Measurements from ENCODE around the gene PTGDS.

The PTGDS gene

DNA sequence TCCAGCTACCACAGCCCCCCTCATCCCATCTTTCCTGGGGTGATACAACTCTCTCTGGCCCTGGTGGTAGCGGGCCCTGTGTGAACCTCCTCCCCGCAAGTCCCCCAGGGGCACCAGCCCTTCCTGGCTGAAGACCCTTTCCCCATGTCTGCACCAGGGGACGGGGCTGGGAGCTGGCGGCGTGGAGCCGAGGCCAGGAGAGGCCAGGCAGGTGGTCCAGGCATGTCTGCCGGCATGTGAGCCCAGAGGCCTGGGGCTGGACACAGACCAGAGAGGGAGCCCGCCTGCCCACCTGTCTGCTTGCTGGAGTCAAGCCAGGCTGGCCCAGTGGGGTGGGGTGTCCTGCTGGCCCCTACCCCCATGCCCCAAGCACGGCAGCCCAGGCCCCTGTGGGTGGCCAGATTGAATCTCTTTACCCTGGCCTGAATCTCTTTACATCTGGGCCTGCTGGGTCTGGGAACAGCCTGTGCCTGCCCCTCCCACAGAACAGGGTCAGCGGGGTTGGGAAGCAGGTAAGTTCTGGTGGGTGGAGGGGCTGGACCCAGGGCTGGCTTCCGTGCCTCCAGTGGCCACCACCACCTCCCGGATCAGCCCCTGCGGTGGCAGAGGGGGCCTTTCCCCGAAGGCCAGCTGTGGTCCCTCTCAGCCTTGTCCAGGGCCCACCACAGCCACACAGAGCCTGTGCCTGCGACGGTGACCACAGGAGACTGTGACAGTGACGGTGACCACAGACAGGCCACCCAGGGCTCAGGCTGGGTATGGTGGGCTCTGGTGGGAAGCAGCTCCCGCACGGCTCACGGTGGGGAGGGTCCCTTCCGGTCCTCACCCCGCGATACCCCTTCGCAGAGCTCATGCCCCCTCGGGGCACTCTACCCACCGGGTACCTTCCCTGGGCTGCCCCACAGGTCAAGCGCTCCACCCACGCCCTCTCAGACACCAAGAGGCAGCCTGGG is 18.1 kb upstream of the PTGDS start:
- FAIRE-seq = no peak

GRCh38 chr9:136960212-136960937 is 16.9 kb upstream of the PTGDS start:
- no peak for FAIRE-seq

GRCh38 chr9:136960938-136961275 is 16.4 kb upstream of the PTGDS start:
- no peak for FAIRE-seq

DNA sequence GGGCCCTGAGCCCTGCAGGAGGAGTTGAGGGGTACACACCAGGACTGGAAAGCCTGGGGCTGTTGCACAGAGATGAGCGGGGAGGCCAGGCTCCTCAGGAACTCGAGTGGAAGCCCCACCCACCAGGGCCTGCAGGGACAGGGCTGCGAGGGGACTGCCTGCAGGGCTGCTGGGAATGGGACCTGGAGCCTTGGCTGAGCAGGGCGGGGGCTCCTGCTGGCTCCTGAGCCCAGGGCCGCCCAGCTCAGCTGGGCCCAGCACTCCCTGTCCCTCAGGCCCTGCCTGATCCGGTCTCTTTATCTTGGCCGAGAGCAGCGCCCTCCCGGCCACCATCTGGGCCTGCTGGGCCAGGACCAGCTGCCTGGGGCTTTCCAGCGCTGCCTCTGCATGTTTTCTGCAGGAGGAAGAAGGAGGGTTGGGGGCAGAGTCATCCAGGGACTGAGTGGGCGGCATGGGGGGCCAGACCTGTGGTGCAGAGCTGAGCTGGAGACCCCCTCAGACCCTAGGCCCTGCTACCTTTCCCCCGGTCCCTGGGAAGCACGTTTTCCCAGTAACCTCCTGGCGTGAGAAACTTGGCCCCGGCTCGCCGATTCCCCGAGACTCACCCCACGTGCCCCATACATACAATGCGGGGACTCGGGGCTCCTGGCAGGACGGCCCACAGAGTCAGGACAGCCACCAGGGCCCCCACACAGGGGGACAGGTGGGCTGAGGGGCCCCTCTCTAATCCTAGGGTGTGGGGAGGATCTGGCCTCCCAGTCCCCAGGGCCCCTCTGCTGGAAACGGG is 15.8 kb upstream of the PTGDS start:
- no peak for FAIRE-seq

DNA sequence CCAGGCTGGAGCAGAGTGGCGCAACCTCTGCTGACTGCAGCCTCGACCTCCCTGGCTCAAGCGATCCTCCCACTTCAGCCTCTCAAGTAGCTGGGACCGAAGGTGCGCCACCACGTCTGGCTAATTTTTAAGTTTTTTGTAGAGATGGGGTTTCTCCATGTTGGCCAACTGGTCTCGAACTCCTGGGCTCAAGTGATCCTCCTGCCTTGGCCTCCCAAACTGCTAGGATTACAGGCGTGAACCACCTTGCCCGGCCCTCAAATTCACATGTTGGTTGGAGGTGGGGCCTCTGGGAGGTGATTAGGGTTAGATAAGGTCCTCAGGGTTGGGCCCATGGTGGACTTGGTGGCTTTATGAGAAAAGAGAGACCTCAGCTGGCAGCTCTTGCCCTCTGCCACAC is 15.1 kb upstream of the PTGDS start:
- FAIRE-seq = no peak

DNA sequence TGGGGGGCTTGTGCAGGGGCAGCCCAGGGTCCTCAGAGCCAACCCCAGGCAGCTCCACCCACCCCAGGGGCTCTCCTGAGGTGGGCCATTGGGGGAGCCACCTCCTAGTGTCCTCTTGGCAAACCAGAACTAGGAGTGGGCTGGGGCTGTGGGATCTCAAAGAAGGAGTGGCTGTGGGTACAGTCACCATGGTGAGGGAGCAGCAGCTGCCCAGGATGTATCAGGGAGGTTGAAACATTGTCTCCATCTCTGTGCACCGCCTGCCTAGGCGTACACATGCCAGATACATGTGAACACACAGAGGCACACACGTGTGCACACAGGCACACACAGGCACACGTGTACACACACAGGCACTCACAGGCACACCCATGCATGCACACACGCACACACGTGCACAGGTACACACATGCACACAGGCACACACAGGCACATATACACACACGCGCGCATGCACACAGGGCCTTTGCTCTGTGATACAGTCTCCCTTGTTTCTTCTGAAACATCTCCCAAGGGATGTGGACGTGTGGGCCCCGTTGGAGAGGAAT is 14.5 kb upstream of the PTGDS start:
- FAIRE-seq = no peak

- FAIRE-seq = no peak
These were observed 14.0 kb upstream of the PTGDS start for GRCh38 chr9:136963341-136963740.

- no peak for FAIRE-seq
These were observed 13.6 kb upstream of the PTGDS start for GRCh38 chr9:136963751-136964150.

- FAIRE-seq = no peak
These were observed 13.1 kb upstream of the PTGDS start for GRCh38 chr9:136964171-136964689.

DNA sequence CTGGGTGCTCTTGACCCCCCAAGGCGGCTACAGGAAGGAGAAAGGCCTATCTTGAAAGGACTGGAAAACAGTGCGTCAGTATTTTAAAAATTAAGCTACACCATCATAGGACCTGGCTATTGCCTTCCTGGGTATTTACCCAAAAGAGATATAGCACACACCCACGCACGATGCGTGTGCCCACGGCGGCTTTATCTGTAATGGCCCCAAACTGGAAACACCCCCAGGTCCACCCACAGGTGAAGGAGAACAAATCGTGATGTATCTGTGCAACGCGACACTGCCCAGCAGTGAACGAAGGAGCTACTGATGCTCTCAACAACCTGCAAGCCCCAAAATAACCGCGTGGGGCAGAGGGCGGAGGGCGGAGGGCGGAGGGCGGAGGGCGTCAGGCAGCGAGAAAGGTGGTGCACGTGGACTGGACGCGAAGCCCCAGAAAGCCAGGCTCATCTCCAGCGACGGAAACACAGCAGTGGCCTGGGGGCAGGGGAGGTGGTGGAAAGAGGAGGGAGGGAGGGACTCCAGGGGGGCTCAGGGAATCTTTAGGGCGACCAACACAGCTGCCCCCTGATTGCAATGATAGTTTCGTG is 12.4 kb upstream of the PTGDS start:
- no peak for FAIRE-seq

DNA sequence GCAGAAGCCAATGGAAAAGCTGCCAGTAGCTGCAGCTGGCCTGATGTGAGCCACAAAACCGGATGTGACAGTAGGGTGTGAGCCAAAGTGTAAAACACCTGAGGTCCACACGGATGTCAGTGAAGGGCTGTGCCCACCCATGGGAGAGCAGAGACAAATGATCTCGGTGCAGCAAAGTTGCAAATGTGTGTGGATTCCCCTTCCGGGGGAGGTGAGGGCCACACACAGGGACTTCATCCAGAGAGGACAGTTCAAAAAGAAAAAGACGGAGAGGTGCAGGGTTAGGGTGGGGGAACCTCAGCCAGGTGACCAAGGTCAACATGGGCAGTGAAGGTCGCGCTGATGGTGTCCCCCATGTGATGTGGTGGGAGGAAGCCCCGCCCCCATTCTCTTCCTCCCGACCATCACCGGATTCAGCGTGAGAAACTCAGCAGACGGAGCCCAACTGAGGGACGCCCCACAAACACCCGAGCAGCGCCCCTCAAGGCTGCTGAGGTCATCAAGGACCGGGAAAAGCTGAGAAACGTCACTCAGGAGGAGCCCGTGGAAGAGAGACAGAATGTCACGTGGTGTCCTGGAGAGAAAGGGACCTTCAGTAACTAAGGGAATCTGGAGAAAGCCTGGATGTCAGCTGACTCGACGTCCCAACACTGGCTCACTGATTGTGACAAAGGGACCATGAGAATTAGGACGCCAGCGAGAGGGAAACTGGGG is 11.4 kb upstream of the PTGDS start:
- FAIRE-seq = no peak

DNA sequence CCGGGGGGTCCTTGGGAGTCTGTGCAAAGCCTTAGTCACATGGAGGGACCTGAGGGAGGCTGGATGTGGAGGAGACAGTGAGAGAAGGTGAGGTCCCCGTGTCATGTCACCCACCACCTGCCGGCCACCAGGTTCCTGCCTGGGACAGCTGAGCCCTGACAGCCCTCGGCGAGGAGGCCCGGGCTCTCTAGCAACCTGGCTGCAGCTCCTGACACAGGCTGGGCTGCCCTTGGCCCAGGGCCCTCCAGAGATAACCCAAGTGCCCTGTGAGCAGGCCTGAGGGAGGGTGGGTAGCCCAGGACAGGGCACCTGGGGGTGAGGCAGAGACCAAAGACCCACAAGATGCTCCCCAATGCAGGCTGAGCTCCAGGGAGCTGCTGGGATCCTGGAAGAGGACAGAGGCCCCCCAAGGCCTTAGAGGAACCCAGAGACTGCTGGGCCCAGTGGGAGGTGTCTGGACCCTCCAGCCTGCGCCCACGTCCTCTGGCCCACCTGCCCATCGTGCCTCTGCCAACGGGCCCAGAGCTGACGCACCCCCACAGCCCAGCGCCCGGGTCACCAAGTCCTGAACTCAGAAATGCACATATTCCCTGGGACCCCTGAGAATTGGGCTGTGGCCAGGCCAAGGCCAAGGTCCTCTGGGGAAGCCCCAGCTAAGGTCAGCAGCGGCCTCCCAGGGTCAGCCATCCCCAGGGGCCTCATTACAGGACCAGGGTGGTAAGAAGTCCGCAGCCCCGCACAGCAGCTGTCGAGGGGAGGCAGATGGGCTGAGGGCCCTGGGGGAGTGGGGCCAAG is 8.8 kb upstream of the PTGDS start:
- FAIRE-seq = no peak

DNA sequence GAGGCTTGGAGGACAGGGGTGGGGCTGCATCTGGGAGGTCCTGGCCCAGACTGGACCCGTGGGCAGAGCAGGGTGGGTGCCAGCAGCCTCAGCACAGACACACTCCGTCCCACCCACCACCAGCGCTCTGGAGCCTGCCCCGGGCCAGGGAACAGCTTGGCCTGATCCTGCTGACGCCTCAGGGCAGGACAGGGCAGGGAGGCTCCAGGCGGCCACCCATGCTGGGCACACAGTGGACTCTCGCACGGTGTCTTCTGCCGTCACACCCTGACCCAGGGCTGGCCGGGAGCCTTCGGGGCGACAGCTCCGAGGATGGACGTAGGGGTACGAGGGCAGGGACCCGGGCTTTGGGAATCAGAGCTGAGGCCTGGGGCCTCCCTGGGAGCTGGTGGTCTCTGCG is 8.2 kb upstream of the PTGDS start:
- FAIRE-seq = no peak

- no peak for FAIRE-seq
These were observed 7.5 kb upstream of the PTGDS start for GRCh38 chr9:136969774-136970173.

DNA sequence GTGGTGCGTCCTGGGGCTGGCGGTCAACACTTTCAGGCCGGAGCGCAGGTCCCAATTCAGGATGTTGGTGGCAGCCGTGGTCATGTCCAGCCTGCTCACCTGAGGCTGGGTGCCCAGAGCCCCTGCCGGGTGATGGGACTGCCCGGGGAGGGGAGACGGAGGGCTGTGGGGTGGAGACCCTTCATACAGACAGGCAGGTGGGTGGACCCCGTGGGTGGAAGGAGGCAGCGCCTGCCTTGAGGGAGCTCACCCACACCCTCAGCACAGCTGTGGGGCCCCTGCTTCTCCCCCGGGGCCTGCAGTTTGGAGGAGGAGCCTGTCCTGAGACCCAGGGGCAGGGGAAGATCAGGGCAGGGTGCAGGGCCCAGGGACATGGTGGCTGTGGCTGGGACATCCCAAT is 6.9 kb upstream of the PTGDS start:
- FAIRE-seq = no peak

GRCh38 chr9:136971746-136972145 is 5.6 kb upstream of the PTGDS start:
- no peak for FAIRE-seq

- no peak for FAIRE-seq
These were observed 5.0 kb upstream of the PTGDS start for GRCh38 chr9:136972335-136972734.

DNA sequence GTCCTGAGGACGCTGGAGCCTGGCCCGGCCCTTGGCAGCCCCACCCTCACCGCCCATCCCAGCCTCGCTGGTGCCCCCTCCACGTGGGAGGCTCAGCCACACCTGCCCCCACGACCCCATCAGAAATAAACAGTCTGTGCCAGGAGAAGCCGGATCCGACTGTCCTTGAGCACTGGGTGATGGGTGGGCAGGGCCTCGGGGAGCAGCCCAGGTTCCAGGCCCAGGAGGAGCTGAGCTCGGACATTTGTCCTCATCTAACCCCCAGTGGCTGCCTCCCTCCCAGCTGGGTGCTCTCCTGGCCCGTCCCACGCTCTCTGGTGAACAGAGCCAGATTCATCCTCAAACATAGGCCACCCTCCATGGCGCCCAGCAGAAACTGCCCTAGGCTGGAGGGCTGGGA is 4.6 kb upstream of the PTGDS start:
- FAIRE-seq = no peak

DNA sequence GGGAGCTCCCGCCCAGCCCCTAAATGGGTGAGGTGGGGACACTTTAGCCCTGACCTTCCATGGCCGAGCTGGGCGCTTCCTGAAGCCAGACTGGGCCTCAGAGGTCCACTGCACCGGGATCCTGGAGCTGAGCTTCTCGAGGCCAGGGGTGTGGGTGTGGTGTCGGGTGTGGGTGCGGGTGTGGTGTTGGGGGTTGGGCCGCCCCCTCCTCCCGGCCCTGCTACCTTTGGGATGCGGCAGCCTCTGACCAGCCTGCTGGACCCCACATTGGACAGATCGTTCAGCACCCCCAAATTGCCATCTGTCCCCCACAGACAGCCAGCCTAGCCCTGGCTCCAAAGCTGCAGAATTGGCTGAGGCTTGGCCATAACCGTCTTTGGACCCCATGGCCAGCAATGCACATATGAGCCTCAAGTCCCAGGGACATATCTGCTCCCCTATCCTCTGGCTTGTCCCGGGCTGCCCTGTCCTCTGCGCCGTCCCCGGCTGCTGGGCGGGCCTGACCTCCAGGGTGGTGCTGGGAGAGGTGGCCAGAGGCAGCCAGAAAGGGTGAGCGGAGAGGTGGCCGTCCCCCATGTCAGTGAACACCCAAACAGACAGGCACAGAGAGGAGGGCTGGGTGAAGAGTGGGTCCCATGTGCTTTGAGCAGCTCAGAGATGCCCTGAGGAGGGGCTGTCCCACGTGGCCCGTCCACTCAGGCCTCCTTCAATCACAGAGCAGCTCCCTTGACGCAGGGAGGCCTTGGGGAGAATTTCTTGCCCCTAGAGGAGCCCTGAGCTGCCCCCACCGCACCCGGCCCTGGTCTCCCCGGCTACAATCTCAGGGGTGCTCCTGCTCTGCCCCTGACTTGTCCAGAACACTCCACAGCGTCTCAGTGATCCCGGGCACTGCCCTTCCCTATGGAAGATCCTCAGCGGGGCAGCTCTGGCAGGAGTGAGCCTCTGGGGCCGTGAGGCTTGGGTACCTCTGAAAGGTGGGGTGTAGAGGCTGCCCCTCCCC is 3.4 kb upstream of the PTGDS start:
- no peak for FAIRE-seq
